Stimulated activated CD4-positive, alpha-beta T cell treated with anti-CD3 and anti-CD28 coated beads, Interleukin-2, amount 100 ng/mL, for 4 hours (primary cell): Measurements from ENCODE around the gene ATOX1.

Source experiments
- DNase-seq: peaks from one replicate; pipeline ENCODE4 v3.0.0-alpha.2; 2020; ENCODE audit warnings: low read depth

ATOX1 gene

GRCh38 chr5:151697452-151697851, 61.0 kb downstream of the ATOX1 start:
- no peak for DNase-seq

GRCh38 chr5:151696470-151697061, 61.9 kb downstream of the ATOX1 start:
- no peak for DNase-seq

GRCh38 chr5:151695464-151695863, 63.0 kb downstream of the ATOX1 start:
- no peak for DNase-seq

GRCh38 chr5:151694035-151694485, 64.4 kb downstream of the ATOX1 start:
- DNase-seq = no peak
